ENCODE measurements around the gene RFX4.

GRCh38 chr12:106679574-106679973 lies 96.8 kb downstream of the RFX4 start:
- TF ChIP-seq FUS (optimal IDR thresholded peaks at IDR 0.05; ENCODE audit: low read depth, low read length) (no peak), CBX5 (IDR thresholded peaks at IDR 0.05; ENCODE audit: borderline replicate concordance, low read depth) (no peak), RAD21 (CRISPR knock-in tag; conservative IDR thresholded peaks at IDR 0.05 in 1 of 2, IDR thresholded peaks at IDR 0.05 in 1 of 2) (no peak), U2AF1 (optimal IDR thresholded peaks at IDR 0.05; ENCODE audit: low read depth, low read length) (no peak), SP1 (CRISPR knock-in tag; IDR thresholded peaks at IDR 0.05) (no peak)
